GM19043 (cell line): ENCODE results near the gene TMEM14B.
"Not testable (repeated sequence)": the region's sequence is repeated elsewhere in the genome, so short reads cannot be mapped to it uniquely, and the experiment has no call there.

Experiments used
- ATAC-seq: cut with Tn5 transposase; IDR thresholded peaks from one replicate; pipeline ENCODE4 v1.9.1; 2021; ENCODE audit warnings: low read depth; ENCODE audit not compliant: unreplicated experiment

The TMEM14B gene

DNA sequence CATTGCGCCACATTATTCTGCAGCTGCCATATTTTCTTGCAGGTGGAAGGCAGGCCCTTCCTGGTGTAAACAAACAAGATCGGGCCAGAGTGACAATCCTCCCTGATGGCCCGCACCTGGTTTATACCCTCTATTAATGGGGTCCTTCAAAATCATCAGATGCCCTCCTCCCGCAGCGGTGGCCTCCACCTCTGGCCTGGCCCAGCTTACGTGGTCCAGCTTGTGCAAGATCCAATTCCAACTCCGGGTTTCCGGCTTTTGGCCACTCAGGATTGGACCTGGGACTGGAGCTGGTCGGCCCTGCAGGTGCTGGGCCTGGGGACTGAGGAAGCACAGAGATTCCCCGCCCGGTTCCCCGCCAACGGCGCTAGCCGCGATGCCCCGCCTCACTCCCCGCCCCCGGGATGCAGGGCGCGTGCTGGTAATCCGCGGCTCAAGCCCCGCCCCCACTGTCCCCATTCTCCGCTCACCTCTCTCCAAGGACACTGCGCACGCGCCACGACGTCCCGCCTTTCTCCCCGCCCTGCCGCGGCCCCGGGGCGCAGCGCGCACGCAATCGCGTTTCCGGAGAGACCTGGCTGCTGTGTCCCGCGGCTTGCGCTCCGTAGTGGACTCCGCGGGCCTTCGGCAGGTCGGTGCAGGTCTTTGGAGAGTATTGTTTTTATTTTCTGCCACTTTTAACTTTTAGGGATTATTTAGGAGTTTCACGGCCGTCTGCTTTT lies at the start of gene TMEM14B:
Gene TMEM14B, plus strand, starts transcription at position 555 of the 722 bp plus-strand sequence. CDS start 1,441 bp downstream, outside the sequence.
- ATAC-seq, result peak; percentile 97

GRCh38 chr6:10713962-10714361 lies 33.6 kb upstream of the TMEM14B start:
- no peak for ATAC-seq

DNA sequence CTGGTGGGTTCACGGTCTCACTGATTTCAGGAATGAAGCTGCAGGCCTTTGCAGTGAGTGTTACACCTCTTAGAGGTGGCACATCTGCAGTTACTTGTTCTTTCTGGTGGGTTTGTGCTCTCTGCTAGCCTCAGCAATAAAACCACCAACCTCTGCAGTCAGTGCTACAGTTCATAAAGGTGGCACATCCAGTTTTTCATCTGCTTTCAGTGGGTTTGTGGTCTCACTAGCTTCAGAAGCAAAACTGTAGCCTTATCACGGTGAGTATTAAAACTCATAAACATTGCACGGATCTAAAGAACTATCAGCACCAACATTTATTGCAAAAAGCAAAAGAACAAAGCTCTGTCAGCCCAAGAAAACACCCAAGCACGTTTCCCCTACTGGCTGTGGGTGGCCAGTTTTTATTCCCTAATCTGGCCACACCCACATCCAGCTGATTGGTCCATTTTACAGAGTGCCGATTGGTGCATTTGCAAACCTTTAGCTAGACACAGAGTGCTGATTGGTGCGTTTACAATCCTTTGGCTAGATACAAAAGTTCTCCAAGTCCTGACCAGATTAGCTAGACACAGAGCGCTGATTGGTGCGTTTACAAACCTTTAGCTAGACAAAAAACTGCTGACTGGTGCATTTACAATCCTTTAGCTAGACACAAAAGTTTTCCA lies 28.2 kb upstream of the TMEM14B start:
- ATAC-seq, result no peak

- ATAC-seq, result no peak
Observed at GRCh38 chr6:10719964-10720264, 27.7 kb upstream of the TMEM14B start.

DNA sequence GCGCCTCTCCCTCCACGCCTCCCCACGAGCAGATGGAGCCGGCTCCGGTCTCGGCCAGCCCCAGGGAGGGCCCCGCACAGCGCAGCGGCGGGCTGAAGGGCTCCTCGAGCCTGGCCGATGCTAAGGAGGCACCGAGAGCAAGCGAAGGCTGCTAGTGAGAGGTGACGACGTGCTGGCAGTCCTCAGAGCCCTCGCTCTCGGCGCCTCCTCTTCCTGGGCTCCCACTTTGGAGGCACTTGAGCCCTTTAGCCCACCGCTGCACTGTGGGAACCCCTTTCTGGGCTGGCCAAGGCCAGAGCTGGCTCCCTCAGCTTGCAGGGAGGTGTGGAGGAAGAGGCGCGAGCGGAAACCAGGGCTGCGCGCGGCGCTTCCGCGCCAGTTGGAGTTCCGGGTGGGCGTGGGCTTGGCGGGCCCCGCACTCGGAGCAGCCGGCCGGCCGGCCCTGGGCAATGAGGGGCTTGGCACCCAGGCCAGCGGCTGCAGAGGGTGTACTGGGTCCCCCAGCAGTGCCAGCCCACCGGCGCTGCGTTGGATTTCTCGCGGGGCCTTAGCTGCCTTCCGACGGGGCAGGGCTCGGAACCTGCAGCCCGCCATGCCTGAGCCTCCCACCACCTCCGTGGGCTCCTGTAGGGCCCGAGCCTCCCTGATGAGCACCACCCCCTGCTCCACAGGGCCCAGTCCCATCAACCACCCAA lies 27.2 kb upstream of the TMEM14B start:
- ATAC-seq, result no peak

- ATAC-seq, result not testable (repeated sequence)
Observed at GRCh38 chr6:10720960-10721849, 26.4 kb upstream of the TMEM14B start.

DNA sequence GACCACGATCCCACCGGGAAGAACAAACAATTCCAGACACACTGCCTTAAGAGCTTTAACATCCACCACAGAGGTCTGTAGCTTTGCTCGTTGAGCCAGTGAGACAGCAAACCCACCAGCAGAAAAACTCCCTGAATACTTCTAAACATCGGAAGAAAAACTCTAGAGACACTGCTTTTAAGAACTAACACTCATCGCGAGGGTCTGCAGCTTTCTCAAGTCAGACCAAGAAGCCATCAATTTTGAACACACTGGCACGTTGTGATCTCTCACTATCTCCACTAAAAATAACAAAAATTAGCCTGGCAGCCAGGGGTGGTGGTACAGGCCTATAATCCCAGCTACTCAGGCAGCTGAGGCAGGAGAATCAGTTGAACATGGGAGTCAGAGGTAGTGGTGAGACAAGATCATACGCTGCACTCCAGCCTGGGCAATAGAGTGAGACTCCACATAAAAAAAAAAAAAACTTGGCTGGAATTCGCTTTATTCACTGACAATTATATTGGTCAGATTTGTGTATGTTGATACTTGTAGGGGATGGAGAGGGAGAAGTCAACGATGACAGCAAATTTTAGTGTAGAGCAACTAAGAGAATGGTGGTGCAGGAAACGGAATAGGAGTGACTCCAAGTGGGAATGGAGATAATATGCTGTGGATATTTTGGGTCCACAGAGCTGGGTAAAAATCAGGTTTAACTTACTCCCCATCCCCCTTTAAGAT lies 25.6 kb upstream of the TMEM14B start:
- no peak for ATAC-seq

DNA sequence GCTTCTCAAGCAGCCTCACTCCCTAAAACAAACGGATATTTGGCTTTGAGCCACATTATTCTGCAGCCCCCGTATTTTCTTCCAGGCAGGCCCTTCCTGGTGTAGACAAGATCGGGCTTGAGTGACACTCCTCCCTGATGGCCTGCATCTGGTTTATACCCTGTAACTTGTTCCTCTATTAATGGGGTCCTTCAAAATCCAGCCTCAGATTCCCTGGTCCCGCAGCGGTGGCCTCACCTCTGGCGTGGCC lies 25.1 kb upstream of the TMEM14B start:
- ATAC-seq, result no peak

DNA sequence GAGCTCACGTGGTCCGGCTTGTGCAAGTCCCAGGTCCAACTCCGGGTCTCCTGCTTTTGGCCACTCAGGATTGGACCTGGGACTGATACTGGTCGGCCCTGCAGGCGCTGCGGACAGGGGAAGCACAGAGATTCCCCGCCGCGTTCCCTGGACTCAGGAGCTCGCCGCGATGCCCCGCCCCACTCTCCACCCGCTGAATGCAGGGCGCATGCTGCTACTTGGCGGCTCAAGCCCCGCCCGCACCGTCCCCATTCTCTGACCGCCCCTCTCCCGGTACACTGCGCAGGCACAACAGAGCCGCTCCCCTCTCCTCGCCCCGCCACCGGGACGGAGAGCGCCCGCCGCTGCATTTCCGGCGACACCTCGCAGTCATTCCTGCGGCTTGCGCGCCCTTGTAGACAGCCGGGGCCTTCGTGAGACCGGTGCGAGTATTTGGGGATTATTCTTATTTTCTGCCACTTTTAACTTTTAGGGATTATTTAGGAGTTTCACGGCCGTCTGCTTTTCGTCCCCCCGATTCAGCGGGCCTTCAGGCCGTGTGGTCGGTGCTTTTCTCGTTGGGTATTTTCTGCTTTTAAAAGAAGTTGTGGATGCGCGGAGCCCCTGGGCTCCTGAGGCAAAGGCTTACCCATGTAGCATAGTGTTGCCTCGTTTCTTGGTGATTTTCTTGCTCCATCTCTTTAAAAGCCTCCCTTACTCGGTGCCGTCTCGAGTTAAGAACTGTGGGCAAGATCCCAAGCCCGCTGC lies 24.6 kb upstream of the TMEM14B start, which contains the start of gene TMEM14C:
Gene TMEM14C, plus strand, starts transcription at position 251 of the 747 bp plus-strand sequence. CDS start 1,544 bp downstream, outside the sequence.
- ATAC-seq, result peak; percentile 95

DNA sequence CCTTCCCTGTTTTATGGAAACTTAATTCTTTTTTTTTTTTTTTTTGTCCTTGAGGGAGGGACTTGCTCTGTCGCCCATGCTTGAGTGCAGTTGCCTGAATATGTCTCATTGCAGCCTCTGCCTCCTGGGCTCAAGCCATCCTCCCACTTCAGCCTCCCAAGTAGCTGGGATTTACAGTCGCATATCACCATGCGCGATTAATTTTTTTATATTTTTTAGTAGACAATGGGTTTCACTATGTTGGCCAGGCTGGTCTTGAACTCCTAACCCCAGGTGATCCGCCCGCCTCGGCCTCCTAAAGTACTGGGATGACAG lies 24.1 kb upstream of the TMEM14B start:
- no peak for ATAC-seq

DNA sequence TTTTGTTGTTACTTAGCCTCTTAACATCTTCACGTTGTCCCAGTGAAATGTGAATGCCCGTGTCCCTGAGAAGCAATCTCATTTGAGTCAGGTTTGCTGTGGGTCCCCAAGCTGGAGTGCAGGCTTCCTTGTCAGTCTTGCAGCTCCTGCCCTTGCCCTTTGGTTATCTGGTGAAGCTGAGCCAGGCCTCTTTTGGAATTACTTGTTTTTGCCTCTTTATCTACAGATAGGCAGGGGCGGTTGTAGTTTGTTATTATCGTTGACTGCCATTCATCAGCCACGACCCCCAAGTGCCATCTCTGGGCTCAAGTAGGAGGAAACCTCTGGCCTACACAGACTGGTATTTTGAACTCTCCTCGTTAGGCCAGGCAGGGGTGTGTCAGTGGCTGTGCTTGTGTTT lies 22.6 kb upstream of the TMEM14B start:
- no peak for ATAC-seq

- ATAC-seq, result no peak
Observed at GRCh38 chr6:10725716-10726115, 21.9 kb upstream of the TMEM14B start.

- ATAC-seq, result no peak
Observed at GRCh38 chr6:10730254-10730653, 17.4 kb upstream of the TMEM14B start.

GRCh38 chr6:10733151-10733715 lies 14.4 kb upstream of the TMEM14B start:
- ATAC-seq, result no peak

GRCh38 chr6:10733863-10734262 lies 13.7 kb upstream of the TMEM14B start:
- no peak for ATAC-seq

DNA sequence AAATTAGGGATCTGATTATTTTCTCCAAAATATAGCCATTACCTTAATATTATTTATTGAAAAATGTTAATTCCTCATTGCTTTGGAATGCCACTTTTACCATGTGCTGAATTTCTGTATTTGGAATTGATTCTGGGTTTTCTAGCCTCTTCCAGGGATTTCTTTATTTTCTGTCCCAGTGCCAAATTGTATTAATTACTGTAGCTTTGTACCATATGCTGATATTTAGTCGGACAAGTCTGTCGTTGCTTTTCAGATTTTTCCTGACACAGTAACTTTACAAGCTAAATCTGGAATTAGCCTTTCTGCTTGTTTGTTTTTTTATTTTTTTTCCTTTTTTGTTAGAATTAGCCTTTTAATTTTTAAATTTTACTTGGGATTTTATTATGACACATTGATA lies 10.9 kb upstream of the TMEM14B start:
- ATAC-seq, result no peak

GRCh38 chr6:10740061-10740460 lies 7.5 kb upstream of the TMEM14B start:
- no peak for ATAC-seq

- ATAC-seq, result not testable (repeated sequence)
Observed at GRCh38 chr6:10741643-10742042, 6.0 kb upstream of the TMEM14B start.

DNA sequence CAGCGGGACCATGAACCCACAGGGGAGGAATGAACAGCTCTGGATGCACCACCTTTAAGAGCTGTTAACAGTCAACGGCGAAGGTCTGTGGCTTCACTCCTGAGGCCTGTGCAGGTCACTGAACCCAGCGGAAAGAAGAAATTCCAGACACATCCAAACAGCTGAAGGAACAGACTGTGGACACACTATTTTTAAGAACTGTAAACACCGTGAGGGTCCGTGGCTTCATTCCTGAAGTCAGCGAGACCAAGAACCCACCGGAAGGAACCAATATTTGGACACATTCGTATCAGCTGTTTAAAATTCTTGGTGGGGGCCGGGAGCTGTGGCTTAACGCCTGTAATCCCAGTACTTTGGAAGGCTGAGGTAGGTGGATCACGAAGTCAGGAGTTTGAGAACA lies 5.4 kb upstream of the TMEM14B start:
- ATAC-seq, result no peak
